A549 (cell line): Measurements from ENCODE around the gene SCARF1. TPM values are rescaled to one million over a fixed set of nuclear protein-coding genes. Genes with fewer than 3 reads are reported as not detected.

Source experiments
- ATAC-seq, 2 experiments: fragments of 200-7000 bp in 1 of 2; fragments of >200 bp in 1 of 2; cut with Nextera tagmentation in 1 of 2; cut with Tn5 transposase in 1 of 2; 3 replicates each; pipeline versions ENCODE4 v1.8.0 to v1.9.1; 2018 to 2020; ENCODE audit warnings: mild to moderate bottlenecking in 1 of 2, moderate library complexity in 1 of 2
- CTCF ChIA-PET: fragments of 300-600 bp; sonication (Branson Sonifier 250); formaldehyde crosslinking; extraction: SDS; loops from one replicate; lab custom pipeline; 2021; ENCODE audit warnings: antibody characterized with exemption, inconsistent platforms; lab: Yijun Ruan, JAX
- POLR2A ChIA-PET: fragments of 350-600 bp; formaldehyde crosslinking; extraction: SDS; loops from one replicate; lab custom pipeline; 2021; ENCODE audit warnings: antibody characterized with exemption, inconsistent platforms; lab: Yijun Ruan, JAX
- DNase-seq, 2 experiments: peaks; one replicate each; pipeline versions ENCODE4 v3.0.0 to v3.0.0-alpha.2; 2011 to 2016; ENCODE audit warnings: low read depth in 1 of 2, low spot score in 1 of 2
- FAIRE-seq: peaks from 2 replicates; lab custom pipeline; 2011; peaks lifted over from hg19 to GRCh38; lab: Jason Lieb, UNC
- H3K27ac ChIP-seq, 2 experiments: fragments of >200 bp; sonication (Bioruptor Twin); formaldehyde crosslinking; 3 replicates each; pipeline ENCODE4 v1.5.1; 2016 to 2017
- H3K4me1 ChIP-seq: fragments of >200 bp; sonication (Bioruptor Twin); formaldehyde crosslinking; 3 replicates; pipeline ENCODE4 v1.6.1; 2016
- H3K4me2 ChIP-seq: fragments of >200 bp; sonication (Bioruptor Twin); formaldehyde crosslinking; 3 replicates; pipeline ENCODE4 v1.6.1; 2016
- H3K4me3 ChIP-seq: fragments of >200 bp; sonication (Bioruptor Twin); formaldehyde crosslinking; 3 replicates; pipeline ENCODE4 v1.5.1; 2016
- H3K9me3 ChIP-seq: fragments of >200 bp; sonication (Bioruptor Twin); formaldehyde crosslinking; 3 replicates; pipeline ENCODE4 v1.6.1; 2016
- BHLHE40 ChIP-seq: IDR thresholded peaks from 2 replicates; pipeline ENCODE4 v1.6.1; 2012; ENCODE audit warnings: low read depth, low read length, inconsistent platforms
- EHMT2 ChIP-seq: fragments of 200-600 bp; sonication (generic); IDR thresholded peaks from 2 replicates; pipeline ENCODE4 v1.6.1; 2016; ENCODE audit warnings: antibody characterized with exemption, low read depth, mild to moderate bottlenecking, moderate library complexity
- FOSL2 ChIP-seq, 2 experiments: fragments of 450-650 bp in 1 of 2; fragments of >200 bp in 1 of 2; sonication (Bioruptor Twin) in 1 of 2; formaldehyde crosslinking; IDR thresholded peaks; 2 replicates each; pipeline versions ENCODE4 v1.5.0 to v1.6.1; 2016 to 2020; ENCODE audit warnings: mild to moderate bottlenecking in 1 of 2, moderate library complexity in 1 of 2
- HDAC2 ChIP-seq: fragments of 200-600 bp; sonication (generic); IDR thresholded peaks from 2 replicates; pipeline ENCODE4 v1.6.1; 2016
- HEYL ChIP-seq: fragments of 250-450 bp; sonication (Bioruptor Pico); IDR thresholded peaks from 2 replicates; pipeline ENCODE4 v1.8.0; 2021; ENCODE audit warnings: mild to moderate bottlenecking, moderate library complexity
- MAZ ChIP-seq: fragments of 150-350 bp; IDR thresholded peaks from 2 replicates; pipeline ENCODE4 v1.6.1; 2014; ENCODE audit warnings: antibody characterized with exemption, low read depth, low read length, borderline replicate concordance
- NFE2L2 ChIP-seq: fragments of 150-350 bp; conservative IDR thresholded peaks from 2 replicates; pipeline ENCODE4 v1.6.1; 2014; ENCODE audit warnings: low read length
- NR3C1 ChIP-seq: fragments of >200 bp; sonication (Bioruptor Twin); formaldehyde crosslinking; IDR thresholded peaks from 3 replicates; pipeline ENCODE4 v1.6.1; 2017
- PHF8 ChIP-seq: fragments of 200-600 bp; sonication (generic); IDR thresholded peaks from 2 replicates; pipeline ENCODE4 v1.6.1; 2016; ENCODE audit warnings: low read depth, mild to moderate bottlenecking, antibody characterized with exemption, moderate library complexity, borderline replicate concordance
- RAD21 ChIP-seq, 2 experiments: fragments of >200 bp in 1 of 2; sonication (Bioruptor Twin) in 1 of 2; formaldehyde crosslinking in 1 of 2; IDR thresholded peaks in 1 of 2; conservative IDR thresholded peaks in 1 of 2; 2 replicates in 1 of 2; 3 replicates in 1 of 2; pipeline ENCODE4 v1.6.1; 2012 to 2018; ENCODE audit warnings: inconsistent platforms in 1 of 2
- SREBF2 ChIP-seq: fragments of 450-650 bp; IDR thresholded peaks from 2 replicates; pipeline ENCODE4 v1.6.1; 2014; ENCODE audit warnings: mild to moderate bottlenecking, moderate library complexity
- TFCP2L1 ChIP-seq: fragments of 250-450 bp; sonication (Bioruptor Pico); IDR thresholded peaks from 2 replicates; pipeline ENCODE4 v1.5.0; 2021; ENCODE audit warnings: mild to moderate bottlenecking
- ZC3H11A ChIP-seq: fragments of 450-650 bp; IDR thresholded peaks from 2 replicates; pipeline ENCODE4 v1.6.1; 2014; ENCODE audit warnings: antibody characterized with exemption, mild to moderate bottlenecking
- ZNF302 ChIP-seq: fragments of 250-450 bp; sonication (Bioruptor Pico); IDR thresholded peaks from 2 replicates; pipeline ENCODE4 v1.9.0; 2021; ENCODE audit warnings: inconsistent platforms, mild to moderate bottlenecking, moderate library complexity
- ZSCAN20 ChIP-seq: fragments of 250-450 bp; sonication (Bioruptor Pico); IDR thresholded peaks from 2 replicates; pipeline ENCODE4 v1.8.0; 2022; ENCODE audit warnings: mild to moderate bottlenecking, moderate library complexity
- WGBS: methylation state at CpG from one replicate; pipeline ENCODE4 v1.1.6; 2017; ENCODE audit errors: missing lambda C conversion rate; 5-methylcytosine and 5-hydroxymethylcytosine counted together
- polyA plus RNA-seq, 4 experiments: library from polyadenylated mRNA; depleted of rRNA in 3 of 4; stranded (reverse); fragments of >200 nt; fragmentation: RNase III in 1 of 4; extraction: RNeasy Plus Mini Kit Qiagen cat#74134 plus additional on column Dnase treatment in 1 of 4; gene quantifications; 2 replicates in 3 of 4; 3 replicates in 1 of 4; pipeline ENCODE4 v1.2.3, GENCODE V29; 2011 to 2017
- TF ChIP-seq, protein P1 (sequence below): fragments of 250-450 bp; sonication (Bioruptor Pico); IDR thresholded peaks from 2 replicates; pipeline ENCODE4 v1.5.0; 2020; ENCODE audit warnings: low read depth, mild to moderate bottlenecking, moderate library complexity
- TF ChIP-seq, protein P2 (sequence below): fragments of >200 bp; sonication (Bioruptor Twin); formaldehyde crosslinking; IDR thresholded peaks from 3 replicates; pipeline ENCODE4 v1.6.1; 2016
- TF ChIP-seq, protein P3 (sequence below): IDR thresholded peaks from 2 replicates; pipeline ENCODE4 v1.6.1; 2012; ENCODE audit warnings: low read depth, borderline replicate concordance
- TF ChIP-seq, protein P4 (sequence below): IDR thresholded peaks from 2 replicates; pipeline ENCODE4 v1.6.1; 2012
- TF ChIP-seq, protein P5 (sequence below): fragments of 450-650 bp; IDR thresholded peaks from 2 replicates; pipeline ENCODE4 v1.6.1; 2014; ENCODE audit warnings: antibody characterized with exemption
- TF ChIP-seq, protein P6 (sequence below): fragments of >200 bp; sonication (Bioruptor Twin); formaldehyde crosslinking; IDR thresholded peaks from 2 replicates; pipeline ENCODE4 v1.6.1; 2016
- TF ChIP-seq, protein P7 (sequence below): fragments of >200 bp; sonication (Bioruptor Twin); formaldehyde crosslinking; IDR thresholded peaks from 3 replicates; pipeline ENCODE4 v1.5.1; 2016

The SCARF1 gene
- polyA plus RNA-seq, 2 of the 4 experiments (the other 2 are of a cell fraction): 0.09 to 0.30 TPM

DNA sequence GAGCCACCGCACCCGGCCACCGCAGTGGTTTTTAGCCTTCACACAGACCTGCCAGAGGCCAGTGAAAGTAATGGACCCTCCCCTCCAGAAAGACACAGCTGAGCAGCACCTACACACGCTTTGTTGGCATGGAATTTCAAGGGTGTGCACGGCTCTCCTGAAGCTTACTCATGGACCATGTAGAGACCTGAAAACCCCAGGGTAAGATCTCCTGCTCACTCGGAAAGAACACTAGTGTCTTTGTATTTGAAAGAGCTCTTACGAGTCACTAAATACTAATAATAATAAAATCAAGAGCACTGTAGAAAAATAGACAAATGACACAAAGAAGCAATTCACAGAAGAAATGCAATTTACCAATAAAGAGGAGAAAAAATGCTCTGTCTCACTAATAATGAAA lies 36.9 kb downstream of the SCARF1 start:
- Histone ChIP-seq H3K27ac (no peak overlapping the region), H3K4me3 (no peak overlapping the region)
- TF ChIP-seq ZNF302 (CRISPR knock-in tag): no peak
- TF ChIP-seq EHMT2: no peak
- no peak for TF ChIP-seq TFCP2L1 (CRISPR knock-in tag)
- TF ChIP-seq, protein P1, sequence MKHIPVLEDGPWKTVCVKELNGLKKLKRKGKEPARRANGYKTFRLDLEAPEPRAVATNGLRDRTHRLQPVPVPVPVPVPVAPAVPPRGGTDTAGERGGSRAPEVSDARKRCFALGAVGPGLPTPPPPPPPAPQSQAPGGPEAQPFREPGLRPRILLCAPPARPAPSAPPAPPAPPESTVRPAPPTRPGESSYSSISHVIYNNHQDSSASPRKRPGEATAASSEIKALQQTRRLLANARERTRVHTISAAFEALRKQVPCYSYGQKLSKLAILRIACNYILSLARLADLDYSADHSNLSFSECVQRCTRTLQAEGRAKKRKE: no peak
- TF ChIP-seq, protein P2, sequence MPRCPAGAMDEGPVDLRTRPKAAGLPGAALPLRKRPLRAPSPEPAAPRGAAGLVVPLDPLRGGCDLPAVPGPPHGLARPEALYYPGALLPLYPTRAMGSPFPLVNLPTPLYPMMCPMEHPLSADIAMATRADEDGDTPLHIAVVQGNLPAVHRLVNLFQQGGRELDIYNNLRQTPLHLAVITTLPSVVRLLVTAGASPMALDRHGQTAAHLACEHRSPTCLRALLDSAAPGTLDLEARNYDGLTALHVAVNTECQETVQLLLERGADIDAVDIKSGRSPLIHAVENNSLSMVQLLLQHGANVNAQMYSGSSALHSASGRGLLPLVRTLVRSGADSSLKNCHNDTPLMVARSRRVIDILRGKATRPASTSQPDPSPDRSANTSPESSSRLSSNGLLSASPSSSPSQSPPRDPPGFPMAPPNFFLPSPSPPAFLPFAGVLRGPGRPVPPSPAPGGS: no peak
- no peak for TF ChIP-seq ZSCAN20
- no peak for TF ChIP-seq NFE2L2
- no peak for TF ChIP-seq MAZ
- TF ChIP-seq NR3C1: no peak
- TF ChIP-seq, protein P3, sequence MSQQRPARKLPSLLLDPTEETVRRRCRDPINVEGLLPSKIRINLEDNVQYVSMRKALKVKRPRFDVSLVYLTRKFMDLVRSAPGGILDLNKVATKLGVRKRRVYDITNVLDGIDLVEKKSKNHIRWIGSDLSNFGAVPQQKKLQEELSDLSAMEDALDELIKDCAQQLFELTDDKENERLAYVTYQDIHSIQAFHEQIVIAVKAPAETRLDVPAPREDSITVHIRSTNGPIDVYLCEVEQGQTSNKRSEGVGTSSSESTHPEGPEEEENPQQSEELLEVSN: no peak
- TF ChIP-seq, protein P4, sequence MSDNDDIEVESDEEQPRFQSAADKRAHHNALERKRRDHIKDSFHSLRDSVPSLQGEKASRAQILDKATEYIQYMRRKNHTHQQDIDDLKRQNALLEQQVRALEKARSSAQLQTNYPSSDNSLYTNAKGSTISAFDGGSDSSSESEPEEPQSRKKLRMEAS: no peak
- TF ChIP-seq, protein P5, sequence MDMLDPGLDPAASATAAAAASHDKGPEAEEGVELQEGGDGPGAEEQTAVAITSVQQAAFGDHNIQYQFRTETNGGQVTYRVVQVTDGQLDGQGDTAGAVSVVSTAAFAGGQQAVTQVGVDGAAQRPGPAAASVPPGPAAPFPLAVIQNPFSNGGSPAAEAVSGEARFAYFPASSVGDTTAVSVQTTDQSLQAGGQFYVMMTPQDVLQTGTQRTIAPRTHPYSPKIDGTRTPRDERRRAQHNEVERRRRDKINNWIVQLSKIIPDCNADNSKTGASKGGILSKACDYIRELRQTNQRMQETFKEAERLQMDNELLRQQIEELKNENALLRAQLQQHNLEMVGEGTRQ: no peak
- TF ChIP-seq PHF8: no peak
- TF ChIP-seq BHLHE40: no peak
- TF ChIP-seq HEYL (CRISPR knock-in tag): no peak
- TF ChIP-seq SREBF2: no peak
- TF ChIP-seq, protein P6, sequence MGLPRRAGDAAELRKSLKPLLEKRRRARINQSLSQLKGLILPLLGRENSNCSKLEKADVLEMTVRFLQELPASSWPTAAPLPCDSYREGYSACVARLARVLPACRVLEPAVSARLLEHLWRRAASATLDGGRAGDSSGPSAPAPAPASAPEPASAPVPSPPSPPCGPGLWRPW: no peak
- TF ChIP-seq, protein P7, sequence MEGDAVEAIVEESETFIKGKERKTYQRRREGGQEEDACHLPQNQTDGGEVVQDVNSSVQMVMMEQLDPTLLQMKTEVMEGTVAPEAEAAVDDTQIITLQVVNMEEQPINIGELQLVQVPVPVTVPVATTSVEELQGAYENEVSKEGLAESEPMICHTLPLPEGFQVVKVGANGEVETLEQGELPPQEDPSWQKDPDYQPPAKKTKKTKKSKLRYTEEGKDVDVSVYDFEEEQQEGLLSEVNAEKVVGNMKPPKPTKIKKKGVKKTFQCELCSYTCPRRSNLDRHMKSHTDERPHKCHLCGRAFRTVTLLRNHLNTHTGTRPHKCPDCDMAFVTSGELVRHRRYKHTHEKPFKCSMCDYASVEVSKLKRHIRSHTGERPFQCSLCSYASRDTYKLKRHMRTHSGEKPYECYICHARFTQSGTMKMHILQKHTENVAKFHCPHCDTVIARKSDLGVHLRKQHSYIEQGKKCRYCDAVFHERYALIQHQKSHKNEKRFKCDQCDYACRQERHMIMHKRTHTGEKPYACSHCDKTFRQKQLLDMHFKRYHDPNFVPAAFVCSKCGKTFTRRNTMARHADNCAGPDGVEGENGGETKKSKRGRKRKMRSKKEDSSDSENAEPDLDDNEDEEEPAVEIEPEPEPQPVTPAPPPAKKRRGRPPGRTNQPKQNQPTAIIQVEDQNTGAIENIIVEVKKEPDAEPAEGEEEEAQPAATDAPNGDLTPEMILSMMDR: no peak
- TF ChIP-seq, all 56 proteins: peak for 0
- Histone ChIP-seq H3K9me3 (no peaks in the 10 kb centered on the region), H3K4me2 (no peak overlapping the region), H3K4me1 (no peaks in the 10 kb centered on the region)
- DNase-seq (no peak), ATAC-seq (no peak), FAIRE-seq (no peak)
- WGBS: 88% methylated on average over 7 of the region's 7 CpGs
- ChIA-PET POLR2A (no interaction called here), CTCF (interaction anchor here (0.6 to 2.7 kb wide), 4 partner anchors 14 to 34 kb away, joined by 3 to 16 read pairs (median 4); partner anchors contain the start of gene SLC43A2)

DNA sequence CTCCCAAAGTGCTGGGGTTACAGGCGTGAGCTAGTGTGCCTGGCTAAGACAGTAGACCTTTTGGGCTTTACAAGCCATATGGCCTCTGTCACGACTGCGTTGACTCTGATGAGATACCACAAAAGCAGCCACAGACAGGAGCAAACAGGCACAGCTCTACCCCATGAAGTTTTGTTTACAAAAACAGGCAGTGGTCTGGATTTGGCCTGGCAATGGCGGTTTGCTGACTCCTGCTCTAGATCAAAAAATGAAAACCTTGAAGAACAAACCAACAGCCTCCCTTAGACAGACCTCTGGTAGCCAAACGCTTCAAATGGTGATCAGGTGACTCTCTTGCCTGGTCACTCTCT lies 37.6 kb downstream of the SCARF1 start:
- H3K4me2 ChIP-seq: no peak overlapping the region
- FAIRE-seq: no peak
- TF ChIP-seq FOSL2 (IDR thresholded peaks at IDR 0.05) (no peak), FOSL2 (CRISPR knock-in tag; IDR thresholded peaks at IDR 0.05) (no peak), ZC3H11A (no peak), BHLHE40 (no peak), HDAC2 (no peak), RAD21 (conservative IDR thresholded peaks at IDR 0.05 in 1 of 2, IDR thresholded peaks at IDR 0.05 in 1 of 2) (no peak), EHMT2 (no peak)
- TF ChIP-seq, protein P1: no peak
- CTCF ChIA-PET: interaction anchor here (0.6 to 4.3 kb wide), 10 partner anchors 8 to 41 kb away, joined by 3 to 43 read pairs (median 4); partner anchors contain the start of genes RILP and SLC43A2
- ATAC-seq: no peak
- WGBS: 92% methylated on average over 5 of the region's 5 CpGs
- no peak overlapping the region for H3K4me3 ChIP-seq
- no peaks in the 10 kb centered on the region for H3K4me1 ChIP-seq
- H3K9me3 ChIP-seq: no peaks in the 10 kb centered on the region
- DNase-seq: no peak
- H3K27ac ChIP-seq: no peak overlapping the region
- POLR2A ChIA-PET: interaction anchor here (1.1 kb wide), 1 partner anchor 21 kb away, joined by 3 read pairs; the partner anchor contains the start of gene SLC43A2
